PFSK-1 (cell line): ENCODE results near the gene FAM118A.

Experiments used
- POLR2AphosphoS5 ChIP-seq: IDR thresholded peaks from 2 replicates; pipeline ENCODE4 v1.6.1; 2012; ENCODE audit warnings: low read depth, mild to moderate bottlenecking, control low read depth, low read length, moderate library complexity
- SIN3A ChIP-seq: IDR thresholded peaks from 2 replicates; pipeline ENCODE4 v1.6.1; 2012; ENCODE audit warnings: mild to moderate bottlenecking, low read length, moderate library complexity, borderline replicate concordance; ENCODE audit not compliant: insufficient read depth
- TAF1 ChIP-seq: IDR thresholded peaks from 2 replicates; pipeline ENCODE4 v1.6.1; 2012; ENCODE audit warnings: low read length, control low read depth, borderline replicate concordance; ENCODE audit not compliant: insufficient read depth

GRCh38 chr22:45337536-45337935 is 27.8 kb downstream of the FAM118A start:
- no peak for TF ChIP-seq TAF1
- no peak for TF ChIP-seq SIN3A
- no peak for TF ChIP-seq POLR2AphosphoS5
